ENCODE measurements around the gene VANGL1. TPM values are rescaled to one million over a fixed set of nuclear protein-coding genes. Genes with fewer than 3 reads are reported as not detected.
A peak's percentile ranks its signal among the peaks of the same experiment; 100 is the strongest.

Gene VANGL1
- total RNA-seq, 2 experiments from 2014 or later, result 3.0 to 3.4 TPM

DNA sequence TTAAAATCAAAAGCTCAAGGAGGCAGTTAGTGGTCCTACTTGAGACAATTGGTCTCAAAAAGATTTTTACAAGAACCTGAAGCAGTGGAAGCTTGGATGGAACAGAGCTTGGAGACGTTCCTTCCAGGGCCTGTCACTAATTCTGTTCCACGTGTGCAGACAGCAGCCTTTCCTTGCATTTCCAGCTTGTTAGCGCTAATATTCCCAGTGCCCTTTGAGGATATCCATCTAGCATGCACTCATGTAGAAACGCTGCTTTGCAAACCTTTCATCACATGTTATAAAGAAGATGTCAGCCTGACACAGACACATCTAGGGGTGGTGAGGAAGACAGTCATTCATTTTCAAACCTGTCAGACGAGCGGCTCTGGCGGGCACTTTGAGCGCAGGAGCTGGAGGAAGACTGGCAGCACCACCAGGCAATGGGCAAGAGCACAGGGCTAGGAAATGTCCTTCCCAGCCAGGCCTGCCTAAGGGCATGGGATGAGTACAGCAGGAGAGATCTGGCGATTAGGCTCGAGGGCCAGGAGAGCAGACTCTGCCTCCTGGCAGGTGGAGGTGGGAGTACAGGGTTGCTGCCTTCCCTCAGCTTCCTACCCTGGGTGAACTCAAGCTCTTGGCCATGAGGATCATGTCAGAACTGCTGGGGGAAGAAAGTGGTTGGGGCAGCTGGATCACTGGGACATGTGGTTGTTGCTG, 71.3 kb downstream of the VANGL1 start:
- intact Hi-C loops (cut with DNase I, micrococcal nuclease), result no loop called here
- Mint-ChIP-seq H3K36me3 (ENCODE audit: low read depth) (no peaks in the 10 kb centered on the region), H3K4me1 (no peaks in the 10 kb centered on the region), H3K27ac (no peak overlapping the region), H3K4me3 (no peak overlapping the region), H3K27me3 (peaks cover 6% of the 10 kb centered on the region), H3K9me3 (ENCODE audit: low read depth) (no peaks in the 10 kb centered on the region)
- POLR2A ChIA-PET, result no interaction called here
- no peak for ATAC-seq
- no peak for DNase-seq
- CTCF ChIA-PET, result interaction anchor here (0.5 to 0.7 kb wide), 2 partner anchors 27 to 919 kb away, joined by 3 read pairs; no protein-coding TSS in a partner anchor

DNA sequence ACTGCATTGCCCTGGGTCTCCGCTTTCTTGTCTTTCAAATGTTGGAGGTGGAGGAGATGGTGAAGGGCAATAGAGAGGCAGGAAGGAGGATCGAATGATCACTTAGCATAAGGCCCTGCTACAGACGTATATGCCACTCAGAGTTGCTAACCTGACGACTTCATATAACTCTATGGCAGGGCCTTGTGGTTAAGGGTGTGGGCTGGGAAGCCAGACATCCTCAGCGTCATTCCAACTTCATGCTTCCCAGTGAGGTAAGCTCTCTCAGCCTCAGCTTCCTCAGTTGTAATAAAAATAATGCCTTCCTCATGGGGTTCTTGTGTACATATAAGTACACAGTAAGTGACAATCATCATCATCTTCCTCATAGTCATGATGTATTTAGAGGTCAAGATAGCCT, 72.1 kb downstream of the VANGL1 start:
- no peak for ATAC-seq

DNA sequence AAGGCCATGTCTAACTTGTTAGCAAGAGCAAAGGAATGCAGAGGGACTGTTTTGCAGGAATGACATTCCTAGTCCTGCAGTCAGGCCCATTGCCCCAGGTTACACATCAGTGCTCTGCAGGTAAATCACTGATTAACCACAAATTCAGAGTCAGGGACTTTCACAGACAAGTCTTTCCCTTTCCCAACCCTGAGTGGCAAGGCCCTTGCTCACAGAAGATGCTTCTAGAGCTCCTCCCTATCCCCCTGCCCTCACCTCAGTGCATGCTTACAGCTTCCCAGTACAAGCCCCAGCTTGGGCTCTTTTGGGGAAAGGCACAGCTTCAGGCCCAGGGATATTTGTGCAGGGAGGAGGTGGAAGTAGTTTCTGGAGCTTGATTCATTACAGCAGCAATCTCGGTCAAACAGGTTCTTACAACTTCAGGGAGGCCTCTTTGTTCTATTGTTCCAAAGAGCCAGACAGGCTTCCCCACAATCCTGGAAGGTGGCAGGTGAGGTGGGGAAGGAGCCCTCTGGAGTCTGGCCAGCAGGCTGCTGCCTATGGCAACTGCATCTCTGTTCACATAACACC, 72.9 kb downstream of the VANGL1 start:
- DNase-seq (no peak), ATAC-seq (no peak)
- H3K27ac Mint-ChIP-seq, result no peak overlapping the region
- no peak overlapping the region for H3K4me3 Mint-ChIP-seq
- intact Hi-C loops (cut with DNase I, micrococcal nuclease), result loop anchor here in 1 of 2 experiments (5.0 kb wide), 1 partner anchor 58 kb away; no protein-coding TSS in a partner anchor
- no peaks in the 10 kb centered on the region for H3K36me3 Mint-ChIP-seq (ENCODE audit: low read depth)
- H3K9me3 Mint-ChIP-seq (ENCODE audit: low read depth), result no peaks in the 10 kb centered on the region
- ChIA-PET POLR2A (no interaction called here), CTCF (interaction anchor here (0.8 to 1.6 kb wide), 2 partner anchors 8 to 106 kb away, joined by 4 to 5 read pairs; no protein-coding TSS in a partner anchor)
- peaks cover 3% of the 10 kb centered on the region for H3K27me3 Mint-ChIP-seq
- no peaks in the 10 kb centered on the region for H3K4me1 Mint-ChIP-seq

More for the DNA sequence above, 72.1 kb downstream of the VANGL1 start:
- Mint-ChIP-seq H3K27ac (no peak overlapping the region), H3K9me3 (ENCODE audit: low read depth) (no peaks in the 10 kb centered on the region), H3K4me1 (no peaks in the 10 kb centered on the region), H3K27me3 (peaks cover 6% of the 10 kb centered on the region), H3K36me3 (ENCODE audit: low read depth) (no peaks in the 10 kb centered on the region), H3K4me3 (no peak overlapping the region)
- intact Hi-C loops (cut with DNase I, micrococcal nuclease), result no loop called here
- ChIA-PET CTCF (no interaction called here), POLR2A (no interaction called here)
- no peak for DNase-seq

DNA sequence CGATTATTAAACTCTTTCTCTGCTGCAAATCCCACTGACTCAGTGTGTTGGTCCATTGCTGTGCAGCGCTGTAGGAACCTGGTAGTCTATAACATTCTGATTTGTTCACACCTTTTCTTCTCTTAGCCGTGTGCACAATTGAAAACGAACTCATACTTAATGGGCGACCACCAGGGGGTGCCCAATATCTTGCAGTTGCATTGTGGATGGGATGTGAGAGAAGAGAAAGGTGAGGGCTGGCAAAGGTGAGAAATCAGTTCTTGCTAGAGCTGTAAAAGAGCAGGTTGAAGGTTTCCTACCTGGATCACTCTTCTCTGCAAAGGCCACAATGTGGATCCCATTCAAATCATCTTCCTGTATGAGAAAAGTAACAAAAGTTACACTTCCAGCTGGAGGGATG, 75.8 kb downstream of the VANGL1 start:
- Mint-ChIP-seq H3K36me3 (ENCODE audit: low read depth) (no peaks in the 10 kb centered on the region), H3K27me3 (no peaks in the 10 kb centered on the region), H3K4me3 (no peak overlapping the region), H3K9me3 (ENCODE audit: low read depth) (no peaks in the 10 kb centered on the region), H3K4me1 (no peaks in the 10 kb centered on the region), H3K27ac (no peak overlapping the region)
- intact Hi-C loops (cut with DNase I, micrococcal nuclease), result loop anchor here in 1 of 2 experiments (1.0 to 5.0 kb wide), 2 partner anchors 55 to 264 kb away; no protein-coding TSS in a partner anchor
- peak; percentile 62 for DNase-seq
- ChIA-PET CTCF (interaction anchor here (0.7 to 2.2 kb wide), 6 partner anchors 11 to 264 kb away, joined by 3 to 7 read pairs (median 4); no protein-coding TSS in a partner anchor), POLR2A (no interaction called here)
- ATAC-seq, result no peak

DNA sequence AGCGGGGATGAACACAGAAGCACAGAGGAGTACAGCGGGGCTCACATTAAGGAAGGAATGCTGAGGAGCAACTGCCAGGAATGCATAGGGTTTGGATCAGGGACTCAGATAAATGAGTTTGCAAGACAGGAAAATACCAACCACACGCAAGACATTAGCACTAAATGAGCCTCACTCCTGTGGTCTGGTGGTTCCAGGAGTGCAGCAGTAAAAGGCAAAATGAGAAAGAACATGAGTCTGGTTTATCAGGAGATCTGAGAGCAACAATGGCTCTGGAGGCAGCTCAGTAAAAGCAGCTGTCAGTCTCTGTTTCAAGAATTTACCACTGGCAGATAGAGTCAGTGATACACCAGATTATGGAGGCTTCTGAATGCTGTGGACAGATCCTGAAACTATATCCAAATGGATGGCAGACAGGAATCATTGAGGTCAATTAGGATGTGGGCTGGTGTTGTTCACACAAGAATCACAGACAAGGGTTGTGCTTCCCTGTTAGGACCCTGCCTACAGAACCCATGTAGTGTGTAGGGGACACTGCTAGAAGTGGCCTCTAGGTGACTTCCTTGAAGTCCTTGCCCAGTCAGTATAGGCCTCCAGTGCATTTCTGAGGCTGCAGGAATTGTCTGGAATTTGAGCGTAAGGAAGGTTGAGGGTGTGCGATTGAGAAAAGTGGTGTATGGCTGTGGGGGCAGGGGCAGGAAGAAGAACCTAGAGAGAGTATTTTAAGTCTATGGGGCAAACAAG, 76.4 kb downstream of the VANGL1 start:
- ChIA-PET POLR2A (no interaction called here), CTCF (interaction anchor here (0.6 to 2.2 kb wide), 4 partner anchors 13 to 1674 kb away, joined by 3 to 6 read pairs (median 4); no protein-coding TSS in a partner anchor)
- H3K27ac Mint-ChIP-seq, result no peak overlapping the region
- H3K4me3 Mint-ChIP-seq, result no peak overlapping the region
- DNase-seq, result no peak
- intact Hi-C loops (cut with DNase I, micrococcal nuclease), result loop anchor here in 1 of 2 experiments (5.0 kb wide), 1 partner anchor 54 kb away; no protein-coding TSS in a partner anchor
- no peaks in the 10 kb centered on the region for H3K4me1 Mint-ChIP-seq
- no peaks in the 10 kb centered on the region for H3K36me3 Mint-ChIP-seq (ENCODE audit: low read depth)
- ATAC-seq, result no peak
- H3K9me3 Mint-ChIP-seq (ENCODE audit: low read depth), result no peaks in the 10 kb centered on the region
- H3K27me3 Mint-ChIP-seq, result no peaks in the 10 kb centered on the region

DNA sequence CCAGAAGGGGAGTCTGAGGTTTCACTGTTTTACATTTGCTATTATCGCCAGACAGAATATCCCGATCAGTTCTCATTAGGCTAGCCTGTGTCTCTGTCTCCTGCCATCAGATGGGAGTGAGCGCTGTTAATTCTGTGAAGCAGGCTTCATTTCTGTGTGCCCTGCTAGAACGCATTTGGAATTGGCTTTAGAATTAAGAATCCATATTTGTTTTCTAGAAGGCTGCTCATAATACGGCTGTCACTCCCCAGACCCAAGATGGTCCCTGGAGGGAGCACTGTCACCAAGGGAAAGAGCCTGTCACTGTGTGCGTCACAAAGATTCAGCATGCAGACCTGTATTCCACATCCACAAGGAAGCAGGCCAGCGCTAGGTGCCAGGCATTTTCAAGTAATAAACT, 77.5 kb downstream of the VANGL1 start:
- intact Hi-C loops (cut with DNase I, micrococcal nuclease), result loop anchor here in 1 of 2 experiments (5.0 kb wide), 1 partner anchor 53 kb away; no protein-coding TSS in a partner anchor
- Mint-ChIP-seq H3K9me3 (ENCODE audit: low read depth) (no peaks in the 10 kb centered on the region), H3K4me3 (no peak overlapping the region), H3K27ac (no peak overlapping the region), H3K36me3 (ENCODE audit: low read depth) (no peaks in the 10 kb centered on the region), H3K27me3 (no peaks in the 10 kb centered on the region), H3K4me1 (no peaks in the 10 kb centered on the region)
- CTCF ChIA-PET, result no interaction called here
- DNase-seq (no peak), ATAC-seq (no peak)
- POLR2A ChIA-PET, result interaction anchor here (1.2 kb wide), 1 partner anchor 120 kb away, joined by 4 read pairs; no protein-coding TSS in a partner anchor

DNA sequence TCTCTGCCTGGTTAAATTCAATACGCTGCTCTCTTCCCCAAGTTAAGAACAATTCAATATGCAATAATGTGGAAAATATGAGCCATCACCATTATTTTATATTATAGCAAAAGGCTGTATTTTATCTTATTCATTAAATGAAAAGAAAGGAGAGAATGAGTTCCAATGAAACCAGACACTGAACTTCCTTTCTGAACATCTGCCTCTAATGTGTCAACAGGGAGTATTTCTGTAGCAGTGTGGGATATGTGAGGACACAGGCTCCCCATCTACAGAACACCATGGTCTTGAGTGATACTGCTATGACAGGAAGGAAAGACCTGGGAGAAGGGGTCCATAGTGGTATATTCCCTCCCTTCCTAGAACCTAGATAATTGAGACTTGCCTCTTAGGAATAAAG, 80.5 kb downstream of the VANGL1 start:
- Mint-ChIP-seq H3K27ac (no peak overlapping the region), H3K27me3 (peaks cover 2% of the 10 kb centered on the region), H3K4me1 (no peaks in the 10 kb centered on the region), H3K36me3 (ENCODE audit: low read depth) (no peaks in the 10 kb centered on the region), H3K9me3 (ENCODE audit: low read depth) (no peaks in the 10 kb centered on the region), H3K4me3 (no peak overlapping the region)
- ATAC-seq (no peak), DNase-seq (no peak)
- intact Hi-C loops (cut with DNase I, micrococcal nuclease), result no loop called here
- CTCF ChIA-PET, result no interaction called here
- POLR2A ChIA-PET, result no interaction called here

DNA sequence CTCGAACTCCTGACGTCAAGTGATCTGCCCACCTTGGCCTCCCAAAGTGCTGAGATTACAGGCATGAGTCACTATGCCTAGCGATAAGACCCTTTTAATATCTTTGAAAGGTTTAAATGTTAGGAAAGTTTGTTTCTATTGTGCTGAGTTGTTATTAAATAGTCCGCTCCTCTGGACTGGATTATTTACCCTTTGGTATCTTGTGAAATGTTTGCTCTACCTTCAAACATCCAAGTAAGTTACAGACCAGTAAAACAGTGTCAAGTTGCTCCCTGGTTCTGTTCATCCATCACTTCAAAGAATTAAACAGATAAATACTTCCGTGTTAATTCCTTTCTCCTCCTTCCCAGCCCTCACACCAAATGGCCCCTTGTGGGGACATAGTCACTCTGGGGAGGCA, 82.0 kb downstream of the VANGL1 start:
- ATAC-seq (no peak), DNase-seq (no peak)
- POLR2A ChIA-PET, result no interaction called here
- H3K36me3 Mint-ChIP-seq (ENCODE audit: low read depth), result no peaks in the 10 kb centered on the region
- H3K9me3 Mint-ChIP-seq (ENCODE audit: low read depth), result no peaks in the 10 kb centered on the region
- CTCF ChIA-PET, result interaction anchor here (0.9 kb wide), 1 partner anchor 16 kb away, joined by 3 read pairs; no protein-coding TSS in a partner anchor
- H3K27me3 Mint-ChIP-seq, result peaks cover 2% of the 10 kb centered on the region
- no peak overlapping the region for H3K27ac Mint-ChIP-seq
- intact Hi-C loops (cut with DNase I, micrococcal nuclease), result no loop called here
- H3K4me1 Mint-ChIP-seq, result no peaks in the 10 kb centered on the region
- no peak overlapping the region for H3K4me3 Mint-ChIP-seq

DNA sequence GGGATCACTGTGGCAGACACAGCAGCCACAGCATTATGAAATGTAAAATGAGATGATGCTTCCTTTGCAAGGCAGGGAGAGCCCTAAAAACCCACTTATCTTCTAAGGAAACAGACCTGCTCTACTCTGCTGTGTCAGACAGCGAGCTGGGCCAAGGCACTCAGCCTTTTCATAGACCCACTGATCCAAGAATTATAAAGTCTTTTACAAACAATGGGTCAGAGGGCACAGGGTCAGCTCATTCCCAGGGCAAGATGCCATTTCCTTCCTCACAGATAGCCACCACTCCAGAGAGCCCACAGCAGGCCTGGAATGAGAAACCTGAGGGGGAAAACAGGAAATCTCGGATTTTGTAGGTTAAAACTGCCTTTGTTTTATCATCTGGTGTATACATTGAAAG, 83.8 kb downstream of the VANGL1 start:
- POLR2A ChIA-PET, result no interaction called here
- peaks cover 2% of the 10 kb centered on the region for H3K27me3 Mint-ChIP-seq
- no peak overlapping the region for H3K27ac Mint-ChIP-seq
- ATAC-seq (no peak), DNase-seq (no peak)
- CTCF ChIA-PET, result interaction anchor here (1.1 kb wide), 1 partner anchor 46 kb away, joined by 3 read pairs; no protein-coding TSS in a partner anchor
- no peaks in the 10 kb centered on the region for H3K36me3 Mint-ChIP-seq (ENCODE audit: low read depth)
- no peaks in the 10 kb centered on the region for H3K9me3 Mint-ChIP-seq (ENCODE audit: low read depth)
- intact Hi-C loops (cut with DNase I, micrococcal nuclease), result no loop called here
- H3K4me3 Mint-ChIP-seq, result no peak overlapping the region
- H3K4me1 Mint-ChIP-seq, result no peaks in the 10 kb centered on the region

DNA sequence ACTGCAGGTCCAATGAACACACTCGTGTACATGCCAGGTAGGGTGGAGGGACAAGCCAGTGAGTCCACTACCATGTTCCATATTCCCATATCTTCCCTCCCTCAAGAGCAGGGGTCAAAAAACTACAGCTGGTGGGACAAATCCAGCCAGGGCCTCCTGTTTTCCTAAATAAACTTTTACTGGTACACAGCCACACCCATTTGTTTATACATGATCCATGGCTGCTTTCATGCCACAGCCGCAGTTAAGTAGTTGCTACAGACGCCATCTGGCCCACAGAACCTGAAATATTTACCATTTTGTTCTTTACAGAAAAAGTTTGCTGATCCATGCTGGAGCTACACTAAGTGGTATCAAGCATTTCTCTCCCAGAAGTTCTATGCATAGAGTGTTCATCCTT, 84.4 kb downstream of the VANGL1 start:
- ChIA-PET CTCF (no interaction called here), POLR2A (no interaction called here)
- ATAC-seq, result no peak
- Mint-ChIP-seq H3K4me3 (no peak overlapping the region), H3K9me3 (ENCODE audit: low read depth) (no peaks in the 10 kb centered on the region), H3K27me3 (peaks cover 2% of the 10 kb centered on the region), H3K27ac (no peak overlapping the region), H3K36me3 (ENCODE audit: low read depth) (no peaks in the 10 kb centered on the region), H3K4me1 (no peaks in the 10 kb centered on the region)
- intact Hi-C loops (cut with DNase I, micrococcal nuclease), result no loop called here
- no peak for DNase-seq

DNA sequence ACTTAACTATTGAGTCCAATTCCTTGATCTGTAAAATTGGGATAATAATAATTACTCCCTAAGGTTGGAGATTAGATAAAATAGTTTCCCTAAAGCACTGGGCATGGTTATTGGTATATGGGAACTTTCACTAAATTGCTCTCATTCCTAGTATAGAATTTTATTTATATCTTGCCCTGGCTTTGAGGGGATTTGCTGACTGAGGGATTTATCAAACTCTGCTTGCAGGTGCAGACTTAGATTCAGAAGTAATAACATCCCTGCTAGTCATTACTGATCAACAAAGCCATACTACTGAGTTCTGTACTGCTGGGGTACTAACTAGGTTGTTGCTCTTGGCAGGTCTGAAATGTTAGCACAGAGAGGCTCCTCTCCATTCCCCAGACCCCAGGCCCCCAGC, 84.8 kb downstream of the VANGL1 start:
- Mint-ChIP-seq H3K4me3 (no peak overlapping the region), H3K27ac (no peak overlapping the region), H3K27me3 (peaks cover 2% of the 10 kb centered on the region), H3K36me3 (ENCODE audit: low read depth) (no peaks in the 10 kb centered on the region), H3K4me1 (no peaks in the 10 kb centered on the region), H3K9me3 (ENCODE audit: low read depth) (no peaks in the 10 kb centered on the region)
- ChIA-PET POLR2A (no interaction called here), CTCF (no interaction called here)
- intact Hi-C loops (cut with DNase I, micrococcal nuclease), result no loop called here
- no peak for ATAC-seq
- no peak for DNase-seq

Data from activated CD4-positive, alpha-beta T cell treated with anti-CD3 and anti-CD28 coated beads for 36 hours (primary cell).